NT2/D1 (cell line): ENCODE measurements around the gene SDK1.

ENCODE experiments used
- DNase-seq: peaks from one replicate; pipeline ENCODE4 v3.0.0-alpha.2; 2011; ENCODE audit warnings: low read depth, low spot score
- H3K27me3 ChIP-seq: 2 replicates; pipeline ENCODE4 v1.6.0; 2011; ENCODE audit warnings: mild to moderate bottlenecking; ENCODE audit not compliant: insufficient read length, insufficient read depth
- H3K36me3 ChIP-seq: 2 replicates; pipeline ENCODE4 v1.6.1; 2011; ENCODE audit warnings: mild to moderate bottlenecking, low read length, mixed read lengths; ENCODE audit not compliant: insufficient read depth, insufficient read length
- H3K4me1 ChIP-seq: 2 replicates; pipeline ENCODE4 v1.5.1; 2011; ENCODE audit not compliant: insufficient read depth, insufficient read length
- H3K4me3 ChIP-seq: 2 replicates; pipeline ENCODE4 v1.5.1; 2011; ENCODE audit warnings: low read depth; ENCODE audit not compliant: insufficient read length
- H3K9ac ChIP-seq: 2 replicates; pipeline ENCODE4 v1.6.0; 2011; ENCODE audit warnings: low read depth; ENCODE audit not compliant: insufficient read length
- H3K9me3 ChIP-seq: 2 replicates; pipeline ENCODE4 v1.5.1; 2011; ENCODE audit warnings: mild to moderate bottlenecking, low read length; ENCODE audit not compliant: insufficient read depth
- SUZ12 ChIP-seq: IDR thresholded peaks from 2 replicates; pipeline ENCODE4 v1.6.1; 2011; ENCODE audit not compliant: insufficient read length, insufficient read depth; ENCODE audit errors: extremely low read depth
- YY1 ChIP-seq: IDR thresholded peaks from 2 replicates; pipeline ENCODE4 v1.6.1; 2011; ENCODE audit not compliant: insufficient read length, insufficient read depth
- ZNF274 ChIP-seq: IDR thresholded peaks from 2 replicates; pipeline ENCODE4 v1.6.1; 2011; ENCODE audit warnings: mild to moderate bottlenecking, low read depth, low read length

The SDK1 gene

GRCh38 chr7:3371601-3372000, 70.5 kb downstream of the SDK1 start:
- Histone ChIP-seq H3K9ac (no peak overlapping the region), H3K9me3 (no peaks in the 10 kb centered on the region), H3K4me3 (no peak overlapping the region), H3K4me1 (no peaks in the 10 kb centered on the region), H3K27me3 (no peaks in the 10 kb centered on the region), H3K36me3 (no peaks in the 10 kb centered on the region)
- DNase-seq = no peak
- TF ChIP-seq SUZ12 (no peak), YY1 (no peak), ZNF274 (no peak)

GRCh38 chr7:3374239-3374638, 73.2 kb downstream of the SDK1 start:
- no peaks in the 10 kb centered on the region for H3K36me3 ChIP-seq
- H3K9ac ChIP-seq = no peak overlapping the region
- no peak for DNase-seq
- no peak for TF ChIP-seq ZNF274
- no peak for TF ChIP-seq SUZ12
- TF ChIP-seq YY1 = no peak
- no peaks in the 10 kb centered on the region for H3K9me3 ChIP-seq
- H3K4me3 ChIP-seq = no peak overlapping the region
- H3K27me3 ChIP-seq = no peaks in the 10 kb centered on the region
- no peaks in the 10 kb centered on the region for H3K4me1 ChIP-seq

GRCh38 chr7:3378390-3379150, 77.5 kb downstream of the SDK1 start:
- DNase-seq = no peak
- Histone ChIP-seq H3K4me1 (no peaks in the 10 kb centered on the region), H3K4me3 (no peak overlapping the region), H3K9ac (no peak overlapping the region), H3K36me3 (no peaks in the 10 kb centered on the region), H3K9me3 (no peaks in the 10 kb centered on the region), H3K27me3 (no peaks in the 10 kb centered on the region)
- TF ChIP-seq YY1 (no peak), ZNF274 (no peak), SUZ12 (no peak)

GRCh38 chr7:3380034-3380433, 79.0 kb downstream of the SDK1 start:
- no peak for DNase-seq
- no peak overlapping the region for H3K4me3 ChIP-seq
- H3K4me1 ChIP-seq = no peaks in the 10 kb centered on the region
- H3K9ac ChIP-seq = no peak overlapping the region
- H3K27me3 ChIP-seq = no peaks in the 10 kb centered on the region
- TF ChIP-seq SUZ12 (no peak), ZNF274 (no peak), YY1 (no peak)
- no peaks in the 10 kb centered on the region for H3K36me3 ChIP-seq
- H3K9me3 ChIP-seq = no peaks in the 10 kb centered on the region

- H3K9me3 ChIP-seq = no peaks in the 10 kb centered on the region
- no peak for DNase-seq
- no peak overlapping the region for H3K4me3 ChIP-seq
- no peak for TF ChIP-seq YY1
- TF ChIP-seq SUZ12 = no peak
- no peak for TF ChIP-seq ZNF274
- no peak overlapping the region for H3K9ac ChIP-seq
- H3K27me3 ChIP-seq = no peaks in the 10 kb centered on the region
- no peaks in the 10 kb centered on the region for H3K36me3 ChIP-seq
- H3K4me1 ChIP-seq = no peaks in the 10 kb centered on the region
Measured at GRCh38 chr7:3380886-3381685, 80.0 kb downstream of the SDK1 start.

GRCh38 chr7:3386423-3387190, 85.6 kb downstream of the SDK1 start:
- Histone ChIP-seq H3K9me3 (0 out of 2 replicates have a peak, but pooled peaks cover 4% of the 10 kb centered on the region), H3K27me3 (no peaks in the 10 kb centered on the region), H3K4me1 (no peaks in the 10 kb centered on the region), H3K4me3 (no peak overlapping the region), H3K36me3 (no peaks in the 10 kb centered on the region), H3K9ac (no peak overlapping the region)
- no peak for TF ChIP-seq ZNF274
- TF ChIP-seq YY1 = no peak
- TF ChIP-seq SUZ12 = no peak
- no peak for DNase-seq

- Histone ChIP-seq H3K4me1 (no peaks in the 10 kb centered on the region), H3K36me3 (no peaks in the 10 kb centered on the region), H3K27me3 (no peaks in the 10 kb centered on the region), H3K9ac (no peak overlapping the region), H3K4me3 (no peak overlapping the region), H3K9me3 (peaks cover 25% of the 10 kb centered on the region)
- no peak for DNase-seq
- TF ChIP-seq ZNF274 (no peak), SUZ12 (no peak), YY1 (no peak)
Measured at GRCh38 chr7:3393862-3394261, 92.8 kb downstream of the SDK1 start.
